ENCODE measurements around the gene NPAT.
"Not testable (repeated sequence)": the region's sequence is repeated elsewhere in the genome, so short reads cannot be mapped to it uniquely, and the experiment has no call there.

NPAT gene

DNA sequence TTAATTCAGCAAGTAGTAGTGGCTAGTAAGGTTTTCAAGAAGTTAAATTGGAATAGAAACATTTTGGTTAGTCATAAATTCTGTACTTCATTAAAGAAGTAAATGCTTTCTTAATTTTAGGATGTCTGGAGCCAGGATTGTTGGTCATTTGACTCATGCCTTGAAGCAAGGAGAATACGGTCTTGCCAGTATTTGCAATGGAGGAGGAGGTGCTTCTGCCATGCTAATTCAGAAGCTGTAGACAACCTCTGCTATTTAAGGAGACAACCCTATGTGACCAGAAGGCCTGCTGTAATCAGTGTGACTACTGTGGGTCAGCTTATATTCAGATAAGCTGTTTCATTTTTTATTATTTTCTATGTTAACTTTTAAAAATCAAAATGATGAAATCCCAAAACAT lies 75.3 kb downstream of the NPAT start:
- no peak for DNase-seq

DNA sequence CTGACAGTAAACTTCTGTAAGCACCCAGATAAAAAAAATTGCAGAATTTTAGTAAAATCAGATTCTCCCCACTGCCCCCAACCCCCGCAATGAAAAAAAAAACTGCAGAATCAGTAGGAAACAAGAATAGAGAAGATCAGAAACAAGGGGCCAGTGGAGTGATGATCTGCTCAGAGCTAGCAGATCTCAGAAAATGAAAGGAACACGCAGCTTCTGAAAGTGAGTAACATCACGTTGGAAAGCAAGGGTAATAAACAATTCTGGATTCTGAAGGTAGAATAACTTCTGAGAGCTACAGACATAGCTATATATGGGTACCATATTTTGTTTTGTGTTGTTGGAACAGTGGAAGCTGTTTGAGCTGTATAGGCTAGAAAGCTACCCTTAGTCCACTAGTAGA lies 77.8 kb downstream of the NPAT start:
- no peak for DNase-seq

DNA sequence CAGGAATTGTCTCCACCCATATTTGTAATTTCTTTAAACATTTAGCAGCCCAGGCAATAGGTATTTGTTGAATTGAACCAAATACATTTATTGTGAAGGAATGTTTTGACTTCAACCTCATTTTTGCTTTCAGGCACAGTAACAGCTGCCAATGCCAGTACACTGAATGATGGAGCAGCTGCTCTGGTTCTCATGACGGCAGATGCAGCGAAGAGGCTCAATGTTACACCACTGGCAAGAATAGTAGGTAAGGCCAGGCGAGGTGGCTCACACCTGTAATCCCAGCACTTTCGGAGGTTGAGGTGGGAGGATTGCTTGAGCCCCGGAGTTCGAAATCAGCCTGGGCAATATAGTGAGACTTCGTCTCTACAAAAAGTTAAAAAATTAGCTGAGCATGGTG lies 80.1 kb downstream of the NPAT start:
- no peak for DNase-seq

DNA sequence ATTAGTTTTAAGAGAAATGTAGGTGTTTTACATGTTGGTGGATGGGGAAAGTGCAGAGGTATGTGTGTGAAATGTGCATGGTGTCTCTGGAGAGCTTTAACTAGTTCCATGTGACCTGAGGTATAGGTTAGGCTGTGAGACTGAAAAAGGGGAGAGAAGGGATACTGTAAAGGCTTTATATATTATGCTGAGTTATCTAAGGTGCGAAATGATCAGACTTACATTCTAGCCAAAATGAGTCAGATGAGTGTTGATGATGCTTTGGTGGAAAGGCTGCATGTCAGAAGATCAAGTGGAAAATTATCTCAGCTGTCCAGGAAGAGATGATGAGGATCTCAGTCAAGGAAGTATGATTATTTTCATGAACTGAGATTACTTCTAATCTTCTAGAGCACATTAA lies 85.2 kb downstream of the NPAT start:
- no peak for DNase-seq

DNA sequence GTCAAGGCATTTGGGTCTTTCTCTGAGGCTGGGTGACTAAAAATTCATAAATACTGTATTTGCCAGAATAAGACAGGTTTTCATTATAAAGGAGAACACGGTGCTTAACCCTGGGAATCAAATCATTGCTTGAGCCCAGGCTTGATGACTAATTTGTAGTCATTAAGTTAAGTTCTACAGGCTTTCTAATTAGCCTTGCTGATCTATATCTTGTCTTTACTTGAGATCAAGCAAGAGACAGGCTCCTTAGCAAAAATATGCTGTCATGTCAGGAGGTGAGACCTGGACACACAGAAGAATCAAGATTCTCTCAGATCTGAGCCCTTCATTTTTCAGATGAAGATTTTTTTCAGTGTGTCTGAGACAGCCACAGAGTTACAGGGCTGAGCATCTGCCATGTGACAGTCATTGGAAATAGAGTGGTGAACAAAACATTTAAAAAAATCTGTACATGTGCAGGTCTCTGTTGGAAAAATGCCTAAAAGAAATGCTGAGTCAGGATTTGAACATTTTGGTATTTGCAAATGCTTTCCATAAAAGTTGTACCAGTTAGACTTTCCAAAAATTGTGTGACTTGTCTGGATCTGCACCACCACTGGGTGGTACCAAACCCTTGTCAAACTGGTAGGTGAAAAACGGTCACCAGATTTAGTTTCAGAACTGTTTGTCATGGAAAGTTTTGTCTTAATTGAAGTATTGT lies 86.4 kb downstream of the NPAT start:
- DNase-seq, result no peak

DNA sequence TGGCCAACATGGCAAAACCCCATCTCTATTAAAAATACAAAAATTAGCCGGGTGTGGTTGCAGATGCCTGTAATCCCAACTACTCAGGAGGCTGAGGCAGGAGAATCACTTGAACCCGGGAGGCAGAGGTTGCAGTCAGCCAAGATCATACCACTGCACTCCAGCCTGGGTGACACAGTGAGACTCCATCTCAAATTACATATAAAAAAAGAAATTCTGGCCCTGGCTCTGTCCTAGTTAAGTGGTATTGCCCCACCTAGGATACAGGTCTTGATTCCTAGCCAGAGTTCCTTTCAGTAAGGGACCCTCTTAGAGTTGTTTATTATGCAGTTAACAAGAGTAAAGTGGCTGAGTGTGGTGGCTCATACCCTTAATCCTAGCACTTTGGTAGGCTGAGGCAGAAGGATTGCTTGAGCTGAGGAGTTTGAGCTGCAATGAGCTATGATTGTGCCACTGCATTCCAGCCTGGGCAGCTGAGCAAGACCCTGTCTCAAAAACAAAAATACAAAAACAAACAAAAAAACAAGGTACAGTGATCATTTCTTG lies 89.4 kb downstream of the NPAT start:
- not testable (repeated sequence) for DNase-seq

DNA sequence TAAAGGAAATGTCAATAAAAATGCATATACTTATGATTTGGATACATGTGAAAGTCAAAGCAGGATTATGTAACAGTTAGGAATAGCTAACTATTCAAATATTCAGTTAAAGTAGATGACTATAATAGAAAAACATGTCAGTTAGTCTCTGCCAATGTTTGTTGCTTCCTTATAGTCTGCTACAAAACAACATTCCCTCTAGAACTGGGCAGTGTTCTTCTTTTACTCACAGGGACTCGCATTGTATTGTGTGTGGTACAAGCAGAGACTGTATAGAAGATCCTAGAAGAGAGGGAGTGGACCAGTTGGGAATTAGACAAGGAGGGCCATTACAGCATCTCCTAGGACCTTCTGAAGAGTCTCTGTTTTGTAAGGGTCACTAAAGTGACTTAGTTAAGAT lies 90.4 kb downstream of the NPAT start:
- no peak for DNase-seq

DNA sequence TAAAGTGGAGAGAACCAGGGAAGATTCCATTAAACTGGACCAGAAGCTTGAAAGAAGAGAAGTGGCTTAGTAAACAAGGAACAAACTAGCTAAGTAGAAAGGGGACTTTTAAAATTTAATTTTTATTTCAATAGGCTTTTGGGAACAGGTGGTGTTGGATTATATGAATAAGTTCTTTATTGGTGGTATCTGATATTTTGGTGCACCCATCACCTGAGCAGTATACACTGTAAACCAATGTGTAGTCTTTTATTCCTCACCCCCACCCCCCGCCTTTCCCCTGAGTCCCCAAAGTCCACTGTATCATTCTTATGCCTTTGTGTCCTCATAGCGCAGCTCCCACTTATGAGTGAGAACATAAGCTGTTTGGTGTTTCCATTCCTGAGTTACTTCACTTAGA lies 93.7 kb downstream of the NPAT start:
- DNase-seq, result no peak

DNA sequence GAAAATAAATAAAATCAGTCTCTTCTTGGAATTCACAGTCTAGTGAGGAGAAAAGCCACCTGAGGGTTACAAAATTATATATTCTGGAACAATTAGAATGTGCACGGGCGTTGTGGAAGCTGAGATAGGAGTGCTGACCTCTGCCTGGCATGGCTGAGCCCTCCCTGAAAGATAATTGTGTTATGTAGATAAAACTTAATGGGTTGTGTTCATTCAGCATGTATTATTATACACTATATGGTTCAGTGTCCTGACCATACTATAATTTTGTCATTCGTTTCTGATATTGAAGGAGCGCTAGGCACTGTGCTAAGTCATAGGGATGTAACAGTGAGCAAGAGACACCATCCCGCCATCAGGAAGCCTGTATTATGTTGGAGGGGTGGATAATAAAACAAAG lies 97.3 kb downstream of the NPAT start:
- no peak for DNase-seq

DNA sequence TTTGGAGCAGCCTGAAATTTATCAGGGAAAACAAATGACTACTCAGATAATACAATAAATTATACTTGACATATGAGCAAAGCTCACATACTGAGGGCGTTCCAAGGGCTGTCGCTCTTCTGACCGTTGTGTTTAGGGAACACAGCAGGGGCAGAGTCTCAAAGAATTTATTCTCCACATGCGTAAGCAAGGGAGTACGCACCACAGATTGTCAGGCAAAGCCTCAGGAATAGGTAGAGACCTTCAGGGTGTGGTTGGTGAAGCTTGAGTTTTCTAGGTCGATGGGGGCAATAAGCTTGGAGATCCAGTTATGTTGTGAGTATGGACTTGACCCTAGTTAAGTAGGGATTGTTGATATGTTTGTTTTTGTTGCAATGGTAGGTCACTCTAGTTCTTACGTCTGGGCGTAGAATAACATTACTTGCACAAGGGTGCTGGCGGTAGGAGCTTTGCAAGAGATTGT lies 100.2 kb downstream of the NPAT start:
- no peak for DNase-seq

DNA sequence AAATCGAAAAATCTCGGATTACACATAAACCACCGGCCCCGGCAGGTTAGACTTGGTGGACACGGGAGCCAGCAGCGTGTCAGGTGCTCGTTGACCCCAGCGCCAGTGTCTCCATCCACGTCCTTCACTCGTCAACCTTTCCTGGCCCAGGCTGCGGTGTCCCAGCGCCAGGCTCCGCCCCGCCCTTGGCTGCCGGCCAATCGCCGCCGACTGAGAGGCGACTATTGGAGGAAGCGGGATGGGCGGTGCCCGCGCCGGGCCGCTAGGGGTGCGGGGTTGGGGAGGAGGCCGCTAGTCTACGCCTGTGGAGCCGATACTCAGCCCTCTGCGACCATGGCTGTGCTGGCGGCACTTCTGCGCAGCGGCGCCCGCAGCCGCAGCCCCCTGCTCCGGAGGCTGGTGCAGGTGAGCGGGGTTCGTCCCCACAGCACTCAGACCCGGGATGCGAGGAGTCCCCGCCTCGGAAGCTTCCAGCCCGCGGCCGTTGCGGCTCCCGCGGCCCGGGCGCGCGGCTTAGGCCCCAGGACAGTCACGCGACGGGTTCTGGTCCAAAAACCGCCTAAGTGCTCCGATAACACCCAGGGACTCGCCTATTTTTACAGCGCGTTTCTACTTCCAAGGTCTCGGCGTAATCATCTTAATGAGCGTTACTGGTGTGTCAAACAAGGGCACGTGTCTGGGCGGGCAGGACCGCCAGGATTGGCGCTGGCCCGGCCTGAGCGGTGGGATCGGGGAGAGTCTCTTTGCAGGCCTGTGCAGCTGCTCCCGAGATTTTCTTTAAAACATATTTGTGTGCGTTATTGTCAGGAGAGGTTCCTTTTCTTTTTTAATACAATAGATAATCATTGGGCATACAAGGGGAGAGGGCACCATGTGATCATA lies 100.9 kb downstream of the NPAT start, which contains the start of gene ACAT1:
TSS of gene ACAT1 (plus strand) at position 294 of the 882 bp plus-strand sequence. CDS start at position 334, 40 bp downstream.
- peak; percentile 94 for DNase-seq

DNA sequence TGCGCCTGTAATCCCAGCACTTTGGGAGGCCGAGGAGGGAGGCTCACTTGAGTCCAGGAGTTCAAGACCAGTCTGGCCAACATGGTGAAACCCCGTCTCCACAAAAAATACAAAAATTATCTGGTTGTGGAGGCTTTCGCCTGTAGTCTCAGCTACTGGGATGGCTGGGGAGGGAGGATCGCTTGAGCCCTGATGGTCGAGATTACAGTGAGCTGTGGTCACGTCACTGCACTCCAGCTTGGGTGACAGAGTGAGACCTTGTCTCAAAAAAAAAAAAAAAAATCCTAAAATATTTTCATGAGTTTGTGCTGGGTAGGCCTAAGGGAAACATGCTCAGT lies 101.5 kb downstream of the NPAT start:
- not testable (repeated sequence) for DNase-seq

DNA sequence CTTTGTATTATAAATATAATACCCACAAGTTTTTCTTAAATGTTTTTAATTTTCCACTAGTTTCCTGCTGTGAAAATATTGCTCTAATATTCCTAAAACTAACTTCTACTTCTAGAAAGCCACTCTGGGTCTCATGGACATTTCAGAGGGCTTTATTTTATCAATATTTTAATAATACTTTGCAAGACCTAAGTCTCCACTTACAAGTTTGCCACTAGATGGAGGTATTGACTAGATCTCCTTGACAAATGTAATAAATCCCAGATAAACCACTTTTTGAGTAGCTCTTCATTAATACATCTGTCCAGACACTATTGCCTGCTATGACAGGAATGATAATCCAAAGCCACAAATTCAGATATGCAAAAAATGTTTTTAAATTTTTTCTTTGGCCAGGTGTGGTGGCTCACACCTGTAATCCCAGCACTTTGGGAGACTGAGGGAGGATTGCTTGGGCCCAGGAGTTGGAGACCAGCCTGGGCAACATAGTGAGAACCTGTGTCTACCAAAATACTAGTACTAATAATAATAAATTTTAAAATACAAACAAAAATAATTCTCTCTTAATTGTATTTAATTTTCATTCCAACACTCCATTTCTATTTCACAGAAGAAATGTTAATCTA lies 104.6 kb downstream of the NPAT start:
- no peak for DNase-seq

DNA sequence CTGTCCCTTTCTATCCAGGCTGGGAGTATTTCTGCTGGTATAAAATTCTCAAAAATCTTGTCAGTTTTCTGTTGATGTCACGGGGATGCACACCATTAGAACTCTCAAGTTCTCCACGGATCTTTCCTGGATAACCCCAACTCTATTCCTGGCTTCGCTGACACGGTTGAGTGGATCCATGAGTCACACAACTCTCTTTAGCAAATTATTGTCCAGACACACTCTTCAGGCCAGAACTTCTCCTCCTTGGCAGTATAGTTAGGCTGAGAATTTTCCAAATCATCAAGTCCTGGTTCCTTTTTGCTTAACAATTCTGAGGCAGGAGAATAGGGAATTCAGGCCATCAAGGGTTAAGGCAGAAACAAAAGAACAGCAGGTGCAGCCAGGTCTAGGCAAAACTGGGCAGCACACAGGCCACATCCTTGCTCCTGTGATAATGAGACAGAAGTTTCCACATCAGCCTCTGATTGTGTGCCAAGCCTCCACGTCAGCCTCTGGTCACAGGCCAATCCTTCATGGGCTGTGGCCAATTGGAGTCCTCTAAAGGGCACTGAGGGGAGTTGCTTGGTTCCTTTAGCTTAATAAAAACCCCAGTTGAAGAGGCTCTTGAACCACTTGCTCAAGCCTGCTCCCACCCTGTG lies 106.8 kb downstream of the NPAT start:
- DNase-seq, result no peak

DNA sequence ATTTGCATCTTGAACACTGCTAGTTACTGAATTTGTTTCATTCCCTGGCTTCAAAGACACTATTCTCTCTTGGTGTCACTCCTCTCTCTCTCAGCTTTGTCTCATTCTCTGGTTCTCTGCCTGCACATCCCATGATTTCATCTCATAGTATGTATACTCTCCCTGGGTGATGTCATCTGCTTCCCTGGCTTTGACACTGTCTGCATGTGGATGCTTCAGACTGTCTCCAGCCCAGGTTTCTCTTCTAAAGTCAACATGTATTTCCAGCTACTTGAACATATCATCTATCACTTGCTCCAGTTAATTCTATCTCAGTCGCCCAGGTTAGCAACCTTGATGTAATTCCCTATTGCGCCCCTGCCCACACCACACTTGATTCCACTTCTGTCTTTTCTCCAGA lies 110.4 kb downstream of the NPAT start:
- no peak for DNase-seq

DNA sequence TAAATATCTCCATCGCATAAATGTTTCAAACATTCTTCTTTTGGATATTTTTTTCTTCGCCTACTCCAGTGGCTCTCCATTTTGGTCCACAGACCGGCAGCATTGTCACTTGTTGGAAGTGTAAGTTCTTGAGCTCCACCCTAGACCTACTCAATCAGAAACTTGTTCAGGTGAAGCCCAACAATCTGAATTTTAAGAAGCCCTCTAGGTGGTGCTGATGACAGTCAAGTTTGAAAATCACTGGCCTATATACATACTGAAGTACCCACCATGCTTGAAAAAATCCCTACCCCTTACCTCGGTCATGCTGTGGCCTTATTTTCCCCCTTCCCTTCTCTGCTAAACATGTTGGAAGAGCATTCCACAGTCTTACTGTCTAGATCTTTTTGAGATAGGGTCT lies 111.3 kb downstream of the NPAT start:
- DNase-seq, result no peak

Data from activated gamma-delta T cell (primary cell).